Measurements from ENCODE around the gene ZNF585A.
A peak's percentile ranks its signal among the peaks of the same experiment; 100 is the strongest.
"Not testable (repeated sequence)": the region's sequence is repeated elsewhere in the genome, so short reads cannot be mapped to it uniquely, and the experiment has no call there.

The ZNF585A gene

GRCh38 chr19:37172368-37173366 lies at the start of gene ZNF585A:
Gene ZNF585A (minus strand): TSS chr19:37172695. CDS start chr19:37169910, 2,785 bp downstream.
- DNase-seq: peak; percentile 99

- DNase-seq: no peak
Measured at GRCh38 chr19:37221136-37221535, 48.6 kb upstream of the ZNF585A start.

GRCh38 chr19:37220383-37220782 lies 47.9 kb upstream of the ZNF585A start:
- no peak for DNase-seq

GRCh38 chr19:37218592-37218935 lies 46.1 kb upstream of the ZNF585A start:
- DNase-seq: no peak

GRCh38 chr19:37217775-37218591 lies 45.5 kb upstream of the ZNF585A start, which contains the start of gene ZNF383:
Gene ZNF383 (plus strand): TSS chr19:37218214. CDS start chr19:37230454, 12,240 bp downstream.
- peak; percentile 95 for DNase-seq

- no peak for DNase-seq
Measured at GRCh38 chr19:37217480-37217774, 44.9 kb upstream of the ZNF585A start.

- DNase-seq: no peak
Measured at GRCh38 chr19:37197768-37198167, 25.3 kb upstream of the ZNF585A start.

- DNase-seq: not testable (repeated sequence)
Measured at GRCh38 chr19:37197115-37197514, 24.6 kb upstream of the ZNF585A start.

- not testable (repeated sequence) for DNase-seq
Measured at GRCh38 chr19:37195248-37195647, 22.8 kb upstream of the ZNF585A start.

- not testable (repeated sequence) for DNase-seq
Measured at GRCh38 chr19:37186071-37186470, 13.6 kb upstream of the ZNF585A start.

GRCh38 chr19:37165635-37166034 lies 6.9 kb downstream of the ZNF585A start:
- DNase-seq: no peak

- no peak for DNase-seq
Measured at GRCh38 chr19:37160153-37160552, 12.3 kb downstream of the ZNF585A start.

- no peak for DNase-seq
Measured at GRCh38 chr19:37148214-37148613, 24.3 kb downstream of the ZNF585A start.

- no peak for DNase-seq
Measured at GRCh38 chr19:37136111-37136510, 36.4 kb downstream of the ZNF585A start.

- no peak for DNase-seq
Measured at GRCh38 chr19:37128821-37129177, 43.7 kb downstream of the ZNF585A start.

GRCh38 chr19:37127999-37128820 lies 44.3 kb downstream of the ZNF585A start:
- no peak for DNase-seq

- DNase-seq: not testable (repeated sequence)
Measured at GRCh38 chr19:37122093-37122492, 50.4 kb downstream of the ZNF585A start.

- DNase-seq: no peak
Measured at GRCh38 chr19:37114001-37114400, 58.5 kb downstream of the ZNF585A start.

- peak; percentile 24 for DNase-seq
Measured at GRCh38 chr19:37111753-37112152, 60.7 kb downstream of the ZNF585A start.

- DNase-seq: not testable (repeated sequence)
Measured at GRCh38 chr19:37104135-37104534, 68.4 kb downstream of the ZNF585A start.

- DNase-seq: no peak
Measured at GRCh38 chr19:37098570-37098969, 73.9 kb downstream of the ZNF585A start.

- DNase-seq: no peak
Measured at GRCh38 chr19:37095859-37096258, 76.6 kb downstream of the ZNF585A start.
